GM13976 (cell line): ENCODE measurements around the gene PECR.
"Not testable (repeated sequence)": the region's sequence is repeated elsewhere in the genome, so short reads cannot be mapped to it uniquely, and the experiment has no call there.

Experiments used
- DNase-seq: peaks from one replicate; pipeline ENCODE4 v3.0.0; 2012; ENCODE audit warnings: low spot score
- CTCF ChIP-seq: IDR thresholded peaks from 2 replicates; pipeline ENCODE4 v1.5.1; 2012; ENCODE audit warnings: borderline replicate concordance, mild to moderate bottlenecking; ENCODE audit not compliant: insufficient read depth; ENCODE audit errors: extremely low read depth, missing control alignments, control extremely low read depth
- in situ Hi-C: fragments of 300-500 bp; cut with MboI; formaldehyde crosslinking; loops from one replicate; pipeline ENCODE4 v1.12.0; 2022; ENCODE audit warnings: low sequenced_read_pairs, mixed read lengths, inconsistent platforms; ENCODE audit not compliant: unreplicated experiment

Gene PECR

GRCh38 chr2:216082805-216083204 lies 1.2 kb upstream of the PECR start:
- DNase-seq = peak; percentile 36
- in situ Hi-C loops = no loop called here
- TF ChIP-seq CTCF = no peak

- in situ Hi-C loops = no loop called here
- no peak for DNase-seq
These were observed 605 bp upstream of the PECR start for GRCh38 chr2:216082117-216082711.

GRCh38 chr2:216081012-216081411 lies 597 bp downstream of the PECR start:
- no peak for DNase-seq
- in situ Hi-C loops = no loop called here
- TF ChIP-seq CTCF = no peak

More at GRCh38 chr2:216082117-216082711, 605 bp upstream of the PECR start:
- no peak for TF ChIP-seq CTCF

- in situ Hi-C loops, DNase-seq: not testable (repeated sequence)
These were observed 1.6 kb downstream of the PECR start for GRCh38 chr2:216080048-216080447.

GRCh38 chr2:216078776-216079175 lies 2.8 kb downstream of the PECR start:
- no peak for TF ChIP-seq CTCF
- in situ Hi-C loops = no loop called here

GRCh38 chr2:216075510-216076485 lies 5.8 kb downstream of the PECR start:
- DNase-seq = no peak
- no peak for TF ChIP-seq CTCF
- in situ Hi-C loops = no loop called here

More at GRCh38 chr2:216078776-216079175, 2.8 kb downstream of the PECR start:
- DNase-seq = no peak

- DNase-seq = no peak
- in situ Hi-C loops = no loop called here
- no peak for TF ChIP-seq CTCF
These were observed 6.8 kb downstream of the PECR start for GRCh38 chr2:216074794-216075193.
